AML-193 (cell line): ENCODE data around the gene KLHL21.

Source experiments
- DNase-seq, 2 experiments: peaks; one replicate each; lab custom pipeline; 2025; lab: John Stamatoyannopoulos, UW

KLHL21 gene

GRCh38 chr1:6554031-6554906 lies 48.4 kb downstream of the KLHL21 start, which contains the start of gene NOL9:
TSS of gene NOL9 (minus strand) at chr1:6554513. CDS start at chr1:6554502, 11 bp downstream.
- DNase-seq: peak; percentile 78

DNA sequence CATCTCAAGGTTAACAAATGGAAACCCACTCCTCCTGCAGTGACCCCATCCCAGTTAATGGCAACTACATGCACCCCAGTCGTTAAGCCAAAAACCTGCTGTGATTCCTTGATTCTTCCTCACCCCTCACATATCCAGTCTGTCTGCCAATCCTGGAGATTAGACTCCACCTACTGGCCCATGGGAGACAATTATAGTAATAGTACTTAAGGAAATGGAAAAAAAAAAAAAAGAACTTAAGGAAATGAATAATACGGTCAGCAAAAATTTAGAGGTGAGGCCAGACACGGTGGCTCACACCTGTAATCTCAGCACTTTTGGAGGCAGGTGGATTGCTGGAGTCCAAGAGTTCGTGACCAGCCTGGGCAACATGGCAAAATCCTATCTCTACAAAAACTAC lies 55.4 kb downstream of the KLHL21 start:
- DNase-seq: no peak

DNA sequence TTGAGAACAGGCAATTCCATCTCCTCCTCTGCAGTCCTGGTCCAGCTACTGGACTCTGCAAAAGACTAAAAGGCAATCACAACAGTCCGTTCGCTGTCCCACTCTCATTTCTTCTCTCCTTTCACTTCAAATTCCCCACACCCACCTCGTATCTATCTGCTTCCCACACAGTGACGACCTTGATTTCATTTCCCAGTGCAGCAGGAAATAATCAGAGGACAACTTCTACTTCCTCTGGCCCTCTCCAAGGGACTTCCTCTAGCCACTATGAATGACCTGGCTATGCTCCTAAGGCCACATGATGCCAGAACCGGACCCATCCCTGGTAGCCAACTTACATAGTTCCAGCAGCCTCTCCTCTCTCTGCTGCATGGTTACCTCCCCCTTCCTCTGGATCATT lies 56.3 kb downstream of the KLHL21 start:
- no peak for DNase-seq

DNA sequence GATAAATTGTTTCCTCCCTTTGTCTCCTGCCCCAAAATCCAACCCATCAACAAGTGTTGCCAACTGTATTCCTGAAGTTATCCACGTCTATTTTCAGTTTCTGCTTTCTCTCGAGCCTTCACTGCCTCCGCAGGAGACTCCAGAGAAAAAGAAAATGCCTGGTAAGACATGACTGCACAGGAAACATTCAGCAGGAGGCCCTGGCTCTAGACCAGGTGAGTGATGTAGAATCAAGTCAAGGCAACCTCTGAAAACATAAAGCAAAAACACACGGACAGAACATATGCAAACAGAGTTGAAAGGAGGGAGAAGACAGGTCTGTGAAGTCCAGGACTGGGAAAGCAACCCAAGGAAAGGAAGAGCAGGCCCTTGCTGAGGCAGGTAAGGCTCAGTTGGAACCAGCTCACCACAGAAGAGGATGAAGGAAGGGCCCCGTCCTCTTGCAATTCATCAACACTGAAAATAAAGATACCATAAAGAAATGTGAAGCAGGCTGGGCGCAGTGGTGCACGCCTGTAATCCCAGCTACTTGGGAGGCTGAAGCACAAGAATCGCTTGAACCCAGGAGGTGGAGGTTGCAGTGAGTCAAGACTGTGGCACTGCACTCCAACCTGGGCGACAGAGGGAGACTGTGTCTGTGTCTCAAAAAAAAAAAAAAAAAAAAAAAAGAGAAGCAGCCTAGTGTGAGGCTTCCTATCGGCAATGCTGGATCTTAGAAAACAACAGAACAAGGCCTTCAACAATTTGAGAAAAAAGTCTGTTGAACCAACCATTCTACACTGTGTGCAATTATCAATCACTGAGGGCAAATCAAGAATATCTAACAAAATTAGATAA lies 57.2 kb downstream of the KLHL21 start:
- no peak for DNase-seq

- DNase-seq: no peak
Observed at GRCh38 chr1:6544831-6545230, 57.8 kb downstream of the KLHL21 start.
